Lung (tissue), 12 donors: ENCODE data around the gene UGT1A8. TPM values are rescaled to one million over a fixed set of nuclear protein-coding genes. Genes with fewer than 3 reads are reported as not detected.

Source experiments
- ATAC-seq: fragments of 200-7000 bp; cut with Tn5 transposase; one replicate; pipeline ENCODE4 v1.9.1; 2020; ENCODE audit warnings: moderate number of reproducible peaks; ENCODE audit not compliant: insufficient read depth, low FRiP score
- DNase-seq, 3 donors: peaks; one replicate each; pipeline ENCODE4 v3.0.0-alpha.2; 2013 to 2017
- H3K27ac ChIP-seq, 2 donors: one replicate each; pipeline ENCODE4 v1.5.1; 2013; ENCODE audit warnings: mild to moderate bottlenecking in 2 of 2, moderate library complexity in 2 of 2, control low read depth in 1 of 2, inconsistent platforms in 1 of 2, low read depth in 1 of 2, low read length in 1 of 2
- H3K27me3 ChIP-seq, 3 donors: one replicate each; pipeline ENCODE4 v1.5.1; 2013; ENCODE audit warnings: low read length in 2 of 3; ENCODE audit not compliant: control insufficient read depth in 3 of 3, insufficient read depth in 3 of 3
- H3K36me3 ChIP-seq, 4 donors: one replicate each; pipeline ENCODE4 v1.5.1; 2013; ENCODE audit warnings: low read length in 4 of 4, mild to moderate bottlenecking in 1 of 4, moderate library complexity in 1 of 4; ENCODE audit not compliant: control insufficient read depth in 4 of 4, insufficient read depth in 4 of 4
- H3K4me1 ChIP-seq, 5 donors: one replicate each; pipeline ENCODE4 v1.5.1; 2013; ENCODE audit warnings: low read length in 5 of 5, mild to moderate bottlenecking in 2 of 5, moderate library complexity in 1 of 5; ENCODE audit not compliant: control insufficient read depth in 5 of 5, insufficient read depth in 5 of 5
- H3K4me3 ChIP-seq: one replicate; pipeline ENCODE4 v1.5.1; 2013; ENCODE audit warnings: mild to moderate bottlenecking, control low read depth, moderate library complexity
- H3K9ac ChIP-seq, 2 donors: one replicate each; pipeline ENCODE4 v1.5.1; 2013; ENCODE audit warnings: low read length in 2 of 2, control low read depth in 1 of 2; ENCODE audit not compliant: insufficient read depth in 1 of 2
- H3K9me3 ChIP-seq, 4 donors: one replicate each; pipeline ENCODE4 v1.5.1; 2013; ENCODE audit warnings: low read length in 3 of 4, mild to moderate bottlenecking in 1 of 4, moderate library complexity in 1 of 4; ENCODE audit not compliant: control insufficient read depth in 4 of 4, insufficient read depth in 3 of 4
- CTCF ChIP-seq: IDR thresholded peaks from 2 replicates; pipeline ENCODE4 v1.5.1; 2012; ENCODE audit warnings: mild to moderate bottlenecking; ENCODE audit errors: control extremely low read depth, extremely low read depth
- WGBS, 2 donors: extraction: QIAGEN DNeasy Blood & Tissue Kit; methylation state at CpG; one replicate each; pipeline ENCODE4 v1.1.7; 2013; 5-methylcytosine and 5-hydroxymethylcytosine counted together
- polyA plus RNA-seq, 2 donors: library from polyadenylated mRNA; stranded (reverse); fragments of 200-250 nt; gene quantifications; one replicate each; pipeline ENCODE4 v1.2.1, GENCODE V29; 2013
- total RNA-seq, 2 donors: library from RNA; depleted of rRNA in 1 of 2; stranded (reverse); fragments of >200 nt in 1 of 2; gene quantifications; one replicate each; pipeline ENCODE4 v1.2.1, GENCODE V29; 2014 to 2021
- donor health status: control.
- donor health status: control.
- donor health status: Bipolar disorder and iron deficiency.
- donor health status: healthy.
- donor health status: DM: yes; HTN: yes; CAD: no.

Gene UGT1A8
- total and polyA plus RNA-seq, 4 donors, result 0.26 TPM; not detected in 3

GRCh38 chr2:233674314-233674713 lies 56.9 kb downstream of the UGT1A8 start:
- peaks cover 0 to 2% (median 0%) of the 10 kb centered on the region in 4 donors for H3K9me3 ChIP-seq
- no peaks in the 10 kb centered on the region for H3K36me3 ChIP-seq
- DNase-seq (no peak), ATAC-seq (no peak)
- H3K4me3 ChIP-seq, result no peak overlapping the region
- H3K9ac ChIP-seq, result no peak overlapping the region
- TF ChIP-seq CTCF, result no peak
- no peak overlapping the region for H3K27ac ChIP-seq
- no peaks in the 10 kb centered on the region for H3K4me1 ChIP-seq
- WGBS, 2 donors, result 70 to 73% methylated on average over 1 of the region's 1 CpG
- no peaks in the 10 kb centered on the region for H3K27me3 ChIP-seq

- Histone ChIP-seq H3K9ac (no peak overlapping the region), H3K36me3 (no peaks in the 10 kb centered on the region), H3K4me1 (no peaks in the 10 kb centered on the region), H3K27ac (no peak overlapping the region), H3K9me3 (peaks cover 0 to 2% (median 0%) of the 10 kb centered on the region in 4 donors), H3K4me3 (no peak overlapping the region), H3K27me3 (no peaks in the 10 kb centered on the region)
- DNase-seq, result no peak
- 49 to 73% methylated on average over 4 of the region's 4 CpGs for WGBS, 2 donors
- no peak for TF ChIP-seq CTCF
- ATAC-seq, result no peak
These were observed 57.6 kb downstream of the UGT1A8 start for GRCh38 chr2:233674995-233675394.

- WGBS, 2 donors, result 87 to 93% methylated on average over 2 of the region's 2 CpGs
- TF ChIP-seq CTCF, result no peak
- H3K4me1 ChIP-seq, result no peaks in the 10 kb centered on the region
- no peak overlapping the region for H3K4me3 ChIP-seq
- DNase-seq, result no peak
- no peak overlapping the region for H3K27ac ChIP-seq
- peaks cover 0 to 2% (median 0%) of the 10 kb centered on the region in 4 donors for H3K9me3 ChIP-seq
- H3K9ac ChIP-seq, result no peak overlapping the region
- H3K36me3 ChIP-seq, result no peaks in the 10 kb centered on the region
- no peaks in the 10 kb centered on the region for H3K27me3 ChIP-seq
- ATAC-seq, result no peak
These were observed 58.6 kb downstream of the UGT1A8 start for GRCh38 chr2:233676046-233676445.

- Histone ChIP-seq H3K36me3 (no peaks in the 10 kb centered on the region), H3K27me3 (no peaks in the 10 kb centered on the region), H3K9me3 (no peaks in the 10 kb centered on the region), H3K4me1 (no peaks in the 10 kb centered on the region), H3K4me3 (no peak overlapping the region), H3K9ac (no peak overlapping the region), H3K27ac (no peak overlapping the region)
- no peak for DNase-seq
- no peak for ATAC-seq
- no peak for TF ChIP-seq CTCF
- WGBS, 2 donors, result 68 to 82% methylated on average over 4 of the region's 4 CpGs
These were observed 61.8 kb downstream of the UGT1A8 start for GRCh38 chr2:233679196-233679595.
